Osteoblast (primary cell): ENCODE results near the gene PDIA4. TPM values are rescaled to one million over a fixed set of nuclear protein-coding genes. Genes with fewer than 3 reads are reported as not detected.
"Not testable (repeated sequence)": the region's sequence is repeated elsewhere in the genome, so short reads cannot be mapped to it uniquely, and the experiment has no call there.

Experiments used
- DNase-seq: peaks from one replicate; pipeline ENCODE4 v3.0.0; 2011; ENCODE audit warnings: low spot score, mixed read lengths; ENCODE audit not compliant: insufficient read length; ENCODE audit errors: missing footprints
- H2AFZ ChIP-seq: 2 replicates; pipeline ENCODE4 v1.6.0; 2011; ENCODE audit warnings: mild to moderate bottlenecking, low read length
- H3K27ac ChIP-seq: 2 replicates; pipeline ENCODE4 v1.5.1; 2011; ENCODE audit warnings: mild to moderate bottlenecking, low read depth, low read length, moderate library complexity
- H3K27me3 ChIP-seq: 2 replicates; pipeline ENCODE4 v1.6.0; 2012; ENCODE audit warnings: mild to moderate bottlenecking, control low read depth, inconsistent platforms, low read length, moderate library complexity; ENCODE audit not compliant: insufficient read depth
- H3K36me3 ChIP-seq: 2 replicates; pipeline ENCODE4 v1.5.1; 2011; ENCODE audit warnings: mild to moderate bottlenecking, low read length, control low read depth, moderate library complexity; ENCODE audit not compliant: insufficient read depth
- H3K4me1 ChIP-seq: 2 replicates; pipeline ENCODE4 v1.5.1; 2011; ENCODE audit warnings: mild to moderate bottlenecking, low read length, control low read depth, moderate library complexity; ENCODE audit not compliant: insufficient read depth
- H3K4me2 ChIP-seq: 2 replicates; pipeline ENCODE4 v1.6.0; 2011; ENCODE audit warnings: mild to moderate bottlenecking, low read length; ENCODE audit not compliant: insufficient read depth
- H3K4me3 ChIP-seq: fragments of 200-600 bp; sonication (generic); 3 replicates; pipeline ENCODE4 v1.5.1; 2012; ENCODE audit warnings: mild to moderate bottlenecking, low read length, inconsistent platforms; ENCODE audit not compliant: insufficient read depth
- H3K79me2 ChIP-seq: 2 replicates; pipeline ENCODE4 v1.6.0; 2012; ENCODE audit warnings: mild to moderate bottlenecking, low read length, control low read depth, inconsistent platforms; ENCODE audit not compliant: insufficient read depth
- H3K9me3 ChIP-seq: 2 replicates; pipeline ENCODE4 v1.5.1; 2011; ENCODE audit warnings: low read depth, low read length, control low read depth
- H4K20me1 ChIP-seq: 2 replicates; pipeline ENCODE4 v1.6.0; 2012; ENCODE audit warnings: mild to moderate bottlenecking, low read length, control low read depth; ENCODE audit not compliant: insufficient read depth
- total RNA-seq: library from RNA; depleted of rRNA; stranded (reverse); fragments of >200 nt; gene quantifications from 2 replicates; pipeline ENCODE4 v1.2.3, GENCODE V29; 2012
- TF ChIP-seq, protein P1 (sequence below): IDR thresholded peaks from 2 replicates; pipeline ENCODE4 v1.5.1; 2011; ENCODE audit warnings: mild to moderate bottlenecking, low read depth, low read length, moderate library complexity; ENCODE audit errors: extremely low read depth

The PDIA4 gene
- total RNA-seq, 1 donor: 220 TPM

GRCh38 chr7:149020483-149020882, 7.8 kb downstream of the PDIA4 start:
- H2AFZ ChIP-seq: no peak overlapping the region
- DNase-seq: no peak
- H3K79me2 ChIP-seq: peaks cover 51% of the 10 kb centered on the region

GRCh38 chr7:149016876-149017275, 11.4 kb downstream of the PDIA4 start:
- no peaks in the 10 kb centered on the region for H3K27me3 ChIP-seq
- peaks cover under 1% of the 10 kb centered on the region for H3K4me1 ChIP-seq
- no peak overlapping the region for H3K4me3 ChIP-seq
- H3K4me2 ChIP-seq: no peak overlapping the region
- peaks cover 15% of the 10 kb centered on the region for H3K79me2 ChIP-seq
- DNase-seq: no peak
- H3K9me3 ChIP-seq: no peaks in the 10 kb centered on the region
- TF ChIP-seq, protein P1, sequence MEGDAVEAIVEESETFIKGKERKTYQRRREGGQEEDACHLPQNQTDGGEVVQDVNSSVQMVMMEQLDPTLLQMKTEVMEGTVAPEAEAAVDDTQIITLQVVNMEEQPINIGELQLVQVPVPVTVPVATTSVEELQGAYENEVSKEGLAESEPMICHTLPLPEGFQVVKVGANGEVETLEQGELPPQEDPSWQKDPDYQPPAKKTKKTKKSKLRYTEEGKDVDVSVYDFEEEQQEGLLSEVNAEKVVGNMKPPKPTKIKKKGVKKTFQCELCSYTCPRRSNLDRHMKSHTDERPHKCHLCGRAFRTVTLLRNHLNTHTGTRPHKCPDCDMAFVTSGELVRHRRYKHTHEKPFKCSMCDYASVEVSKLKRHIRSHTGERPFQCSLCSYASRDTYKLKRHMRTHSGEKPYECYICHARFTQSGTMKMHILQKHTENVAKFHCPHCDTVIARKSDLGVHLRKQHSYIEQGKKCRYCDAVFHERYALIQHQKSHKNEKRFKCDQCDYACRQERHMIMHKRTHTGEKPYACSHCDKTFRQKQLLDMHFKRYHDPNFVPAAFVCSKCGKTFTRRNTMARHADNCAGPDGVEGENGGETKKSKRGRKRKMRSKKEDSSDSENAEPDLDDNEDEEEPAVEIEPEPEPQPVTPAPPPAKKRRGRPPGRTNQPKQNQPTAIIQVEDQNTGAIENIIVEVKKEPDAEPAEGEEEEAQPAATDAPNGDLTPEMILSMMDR: no peak
- peaks cover 65% of the 10 kb centered on the region for H3K36me3 ChIP-seq
- peaks cover 8% of the 10 kb centered on the region for H4K20me1 ChIP-seq
- H3K27ac ChIP-seq: no peak overlapping the region
- no peak overlapping the region for H2AFZ ChIP-seq

More at GRCh38 chr7:149020483-149020882, 7.8 kb downstream of the PDIA4 start:
- peaks cover 15% of the 10 kb centered on the region for H4K20me1 ChIP-seq
- H3K4me3 ChIP-seq: no peak overlapping the region
- peaks cover 2% of the 10 kb centered on the region for H3K4me1 ChIP-seq
- H3K4me2 ChIP-seq: no peak overlapping the region
- H3K27ac ChIP-seq: no peak overlapping the region
- no peaks in the 10 kb centered on the region for H3K27me3 ChIP-seq
- TF ChIP-seq, protein P1: no peak
- H3K9me3 ChIP-seq: no peaks in the 10 kb centered on the region
- peaks cover 41% of the 10 kb centered on the region for H3K36me3 ChIP-seq

DNA sequence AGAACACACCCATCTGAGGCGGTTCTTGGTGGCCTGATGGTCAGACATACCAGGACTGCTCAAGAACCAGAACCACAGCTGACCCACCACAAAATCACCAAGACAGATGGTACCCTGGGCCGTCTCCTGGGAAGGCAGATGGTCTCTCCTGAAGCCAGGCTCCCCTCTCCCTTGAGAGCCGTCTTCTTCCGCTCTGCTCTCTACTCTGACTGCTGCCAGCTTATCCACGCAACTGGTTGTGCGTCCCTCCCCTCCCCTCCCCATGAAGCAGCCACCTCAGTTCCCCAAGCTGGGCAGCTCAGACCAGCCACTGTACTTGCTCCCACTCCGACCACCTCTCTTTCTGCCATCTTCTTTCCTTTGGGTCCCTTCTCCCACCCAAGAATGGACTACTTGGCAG, 14.0 kb downstream of the PDIA4 start:
- Histone ChIP-seq H2AFZ (no peak overlapping the region), H3K4me2 (no peak overlapping the region), H3K27ac (no peak overlapping the region), H3K27me3 (no peaks in the 10 kb centered on the region), H4K20me1 (peaks cover 14% of the 10 kb centered on the region), H3K79me2 (no peaks in the 10 kb centered on the region), H3K36me3 (peaks cover 80% of the 10 kb centered on the region), H3K9me3 (no peaks in the 10 kb centered on the region), H3K4me1 (no peaks in the 10 kb centered on the region), H3K4me3 (no peak overlapping the region)
- no peak for DNase-seq
- TF ChIP-seq, protein P1: no peak

- no peaks in the 10 kb centered on the region for H3K9me3 ChIP-seq
- H3K79me2 ChIP-seq: no peaks in the 10 kb centered on the region
- no peak overlapping the region for H3K27ac ChIP-seq
- no peak overlapping the region for H3K4me2 ChIP-seq
- peaks cover 82% of the 10 kb centered on the region for H3K36me3 ChIP-seq
- peaks cover 14% of the 10 kb centered on the region for H4K20me1 ChIP-seq
- no peaks in the 10 kb centered on the region for H3K27me3 ChIP-seq
- no peaks in the 10 kb centered on the region for H3K4me1 ChIP-seq
- TF ChIP-seq, protein P1: no peak
- H3K4me3 ChIP-seq: no peak overlapping the region
- no peak overlapping the region for H2AFZ ChIP-seq
- DNase-seq: peak; percentile 23
These were observed 14.4 kb downstream of the PDIA4 start for GRCh38 chr7:149013876-149014275.

DNA sequence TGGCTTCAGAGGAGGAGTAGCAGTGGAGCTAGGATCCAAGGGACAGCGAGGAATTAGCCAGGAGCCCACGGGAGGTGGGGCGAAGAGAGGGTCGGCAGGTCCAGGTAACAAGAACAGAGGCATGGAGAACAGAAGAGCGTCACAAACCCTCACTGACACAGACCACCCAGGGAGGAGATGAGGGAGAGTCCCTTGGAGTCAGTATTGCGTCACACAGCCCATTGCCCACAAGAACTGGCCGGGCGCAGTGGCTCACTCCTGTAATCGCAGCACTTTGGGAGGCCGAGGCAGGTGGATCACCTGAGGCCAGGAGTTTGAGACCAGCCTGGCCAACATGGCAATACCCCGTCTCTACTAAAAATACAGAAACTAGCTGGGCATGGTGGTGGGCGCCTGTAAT, 15.6 kb downstream of the PDIA4 start:
- not testable (repeated sequence) for H3K4me3 ChIP-seq, H3K4me1 ChIP-seq, H3K27ac ChIP-seq, H2AFZ ChIP-seq, H3K79me2 ChIP-seq, H3K4me2 ChIP-seq, H3K9me3 ChIP-seq, H3K27me3 ChIP-seq
- peak; percentile 53 for DNase-seq
- Histone ChIP-seq H4K20me1 (peaks cover 14% of the 10 kb centered on the region), H3K36me3 (peaks cover 79% of the 10 kb centered on the region)
